Ishikawa (cell line): ENCODE results near the gene IER5.

Source experiments
- CEBPB ChIP-seq: IDR thresholded peaks from 2 replicates; pipeline ENCODE4 v1.6.1; 2012
- CREB1 ChIP-seq: IDR thresholded peaks from 2 replicates; pipeline ENCODE4 v1.6.1; 2012; ENCODE audit warnings: low read depth
- EGR1 ChIP-seq: IDR thresholded peaks from 2 replicates; pipeline ENCODE4 v1.6.1; 2012
- EP300 ChIP-seq: IDR thresholded peaks from 2 replicates; pipeline ENCODE4 v1.6.1; 2012; ENCODE audit warnings: borderline replicate concordance
- FOXM1 ChIP-seq: IDR thresholded peaks from 2 replicates; pipeline ENCODE4 v1.6.1; 2012; ENCODE audit warnings: low read depth, borderline replicate concordance
- MAX ChIP-seq: IDR thresholded peaks from 2 replicates; pipeline ENCODE4 v1.6.1; 2012
- RAD21 ChIP-seq: IDR thresholded peaks from 2 replicates; pipeline ENCODE4 v1.6.1; 2012; ENCODE audit warnings: low read depth
- REST ChIP-seq: IDR thresholded peaks from 2 replicates; pipeline ENCODE4 v1.6.1; 2012; ENCODE audit warnings: low read depth, mild to moderate bottlenecking
- TAF1 ChIP-seq: IDR thresholded peaks from 2 replicates; pipeline ENCODE4 v1.6.1; 2012; ENCODE audit warnings: low read depth, mild to moderate bottlenecking
- TCF12 ChIP-seq: IDR thresholded peaks from 2 replicates; pipeline ENCODE4 v1.6.1; 2012; ENCODE audit warnings: low read depth
- TEAD4 ChIP-seq: IDR thresholded peaks from 2 replicates; pipeline ENCODE4 v1.6.1; 2012
- YY1 ChIP-seq: IDR thresholded peaks from 2 replicates; pipeline ENCODE4 v1.6.1; 2012; ENCODE audit warnings: low read depth
- ZBTB7A ChIP-seq: IDR thresholded peaks from 2 replicates; pipeline ENCODE4 v1.6.1; 2012; ENCODE audit warnings: low read depth
- TF ChIP-seq, protein P1 (sequence below): IDR thresholded peaks from 2 replicates; pipeline ENCODE4 v1.6.1; 2012

The IER5 gene

DNA sequence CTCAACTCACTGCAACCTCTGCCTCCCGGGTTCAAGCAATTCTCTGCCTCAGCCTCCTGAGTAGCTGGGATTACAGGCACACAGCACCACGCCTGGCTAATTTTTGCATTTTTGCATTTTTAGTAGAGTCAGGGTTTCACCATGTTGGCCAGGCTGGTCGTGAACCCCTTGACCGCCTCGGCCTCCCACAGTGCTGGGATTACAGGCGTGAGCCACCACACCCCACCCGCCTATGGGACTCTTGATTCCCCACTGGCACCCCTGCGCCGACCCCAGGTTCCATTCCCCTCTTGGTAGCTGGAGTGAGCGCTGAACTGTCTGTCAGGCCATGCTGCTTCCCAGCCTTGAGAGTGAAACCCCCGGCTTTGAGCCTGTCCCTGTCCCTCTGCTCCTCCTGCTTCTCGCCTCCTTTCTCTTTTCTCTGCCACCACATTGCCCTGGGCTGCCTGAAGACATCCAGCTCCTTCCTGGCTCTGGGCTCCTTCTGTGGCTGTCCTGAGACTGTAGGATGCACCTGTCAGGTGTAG, 48.8 kb downstream of the IER5 start:
- TF ChIP-seq REST = no peak
- TF ChIP-seq CREB1 = no peak
- TF ChIP-seq EP300 = no peak
- TF ChIP-seq MAX = no peak
- TF ChIP-seq ZBTB7A = no peak
- TF ChIP-seq FOXM1 = no peak
- TF ChIP-seq YY1 = no peak
- TF ChIP-seq EGR1 = no peak
- TF ChIP-seq, protein P1, sequence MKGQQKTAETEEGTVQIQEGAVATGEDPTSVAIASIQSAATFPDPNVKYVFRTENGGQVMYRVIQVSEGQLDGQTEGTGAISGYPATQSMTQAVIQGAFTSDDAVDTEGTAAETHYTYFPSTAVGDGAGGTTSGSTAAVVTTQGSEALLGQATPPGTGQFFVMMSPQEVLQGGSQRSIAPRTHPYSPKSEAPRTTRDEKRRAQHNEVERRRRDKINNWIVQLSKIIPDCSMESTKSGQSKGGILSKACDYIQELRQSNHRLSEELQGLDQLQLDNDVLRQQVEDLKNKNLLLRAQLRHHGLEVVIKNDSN = no peak
- TF ChIP-seq TCF12 = no peak
- no peak for TF ChIP-seq CEBPB
- TF ChIP-seq TEAD4 = no peak
- no peak for TF ChIP-seq TAF1

DNA sequence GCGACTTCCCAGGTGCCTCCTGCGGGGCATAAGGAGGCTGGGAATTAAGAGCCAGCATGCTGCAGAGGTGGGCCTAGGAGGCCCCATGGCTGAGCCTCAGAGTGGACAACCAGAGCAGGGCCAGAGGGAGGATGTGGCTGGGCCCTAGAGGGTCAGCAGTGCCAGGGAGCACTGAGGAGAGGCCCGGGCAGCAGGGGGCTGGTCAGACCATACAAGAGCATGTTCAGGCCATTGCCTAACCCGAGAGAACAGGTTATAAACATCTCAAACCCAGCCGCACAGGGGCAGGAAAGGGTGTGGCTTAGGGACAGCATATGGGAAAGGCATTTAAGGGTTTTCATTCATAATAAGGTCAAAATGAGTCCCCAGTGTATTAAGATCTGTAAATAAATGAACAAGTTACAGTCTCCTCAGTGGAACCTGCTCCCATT, 51.1 kb downstream of the IER5 start:
- TF ChIP-seq TAF1 = no peak
- TF ChIP-seq CREB1 = no peak
- TF ChIP-seq EP300 = no peak
- TF ChIP-seq TEAD4 = no peak
- no peak for TF ChIP-seq CEBPB
- no peak for TF ChIP-seq EGR1
- no peak for TF ChIP-seq REST
- TF ChIP-seq, protein P1 = no peak
- no peak for TF ChIP-seq ZBTB7A

- TF ChIP-seq MAX (no peak), RAD21 (no peak), FOXM1 (no peak), EGR1 (no peak), TCF12 (no peak), YY1 (no peak), REST (no peak)
- TF ChIP-seq, protein P1 = no peak
Observed at GRCh38 chr1:181140398-181140797, 51.9 kb downstream of the IER5 start.

GRCh38 chr1:181140891-181141290, 52.4 kb downstream of the IER5 start:
- no peak for TF ChIP-seq CREB1
- no peak for TF ChIP-seq FOXM1

DNA sequence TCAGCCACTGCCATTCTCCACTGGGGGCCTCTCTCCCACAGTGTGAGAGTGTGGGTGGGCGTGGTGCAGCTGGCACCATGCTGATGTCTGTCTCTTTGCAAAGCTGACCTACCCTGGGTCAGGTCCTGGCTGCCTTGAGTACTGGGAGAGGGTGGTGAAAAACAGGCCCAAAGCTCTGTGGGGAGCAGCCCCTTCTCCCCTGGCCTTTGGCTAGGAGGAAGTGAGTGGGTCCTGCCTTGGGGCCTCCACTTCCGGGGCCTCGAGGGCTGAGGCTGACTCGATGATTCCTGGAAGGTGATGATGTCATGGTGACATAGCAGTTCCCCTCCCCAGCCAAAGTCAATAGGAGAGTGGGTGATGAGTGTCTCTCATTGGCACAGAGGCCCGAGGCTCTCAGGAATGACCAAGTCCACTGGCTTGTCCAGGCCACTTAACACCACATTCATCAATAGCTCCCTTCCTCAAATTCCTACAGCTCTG, 53.0 kb downstream of the IER5 start:
- TF ChIP-seq TAF1 (no peak), MAX (no peak), FOXM1 (no peak), CEBPB (no peak), EP300 (no peak), RAD21 (no peak), YY1 (no peak), TEAD4 (no peak), REST (no peak), EGR1 (no peak), CREB1 (no peak), TCF12 (no peak)
